Fibroblast of lung (primary cell): Measurements from ENCODE around the gene SUSD5. TPM values are rescaled to one million over a fixed set of nuclear protein-coding genes. Genes with fewer than 3 reads are reported as not detected.

Source experiments
- DNase-seq, 2 donors: peaks; one replicate each; pipeline versions ENCODE4 v3.0.0 to v3.0.0-alpha.2; 2010; ENCODE audit warnings: low read depth in 2 of 2
- H2AFZ ChIP-seq: 2 replicates; pipeline ENCODE4 v1.5.1; 2012; ENCODE audit warnings: low read length, control low read depth, inconsistent platforms
- H3K27ac ChIP-seq: 2 replicates; pipeline ENCODE4 v1.5.1; 2011; ENCODE audit warnings: low read length, control low read depth; ENCODE audit not compliant: insufficient read depth
- H3K27me3 ChIP-seq: 2 replicates; pipeline ENCODE4 v1.5.1; 2011; ENCODE audit warnings: mild to moderate bottlenecking, low read length; ENCODE audit not compliant: control insufficient read depth, insufficient read depth
- H3K36me3 ChIP-seq: 2 replicates; pipeline ENCODE4 v1.5.1; 2011; ENCODE audit warnings: low read length; ENCODE audit not compliant: control insufficient read depth, insufficient read depth
- H3K4me1 ChIP-seq: 2 replicates; pipeline ENCODE4 v1.5.1; 2011; ENCODE audit warnings: low read length; ENCODE audit not compliant: control insufficient read depth, insufficient read depth; ENCODE audit errors: extremely low read depth
- H3K4me2 ChIP-seq: 2 replicates; pipeline ENCODE4 v1.5.1; 2011; ENCODE audit warnings: low read length, control low read depth; ENCODE audit not compliant: insufficient read depth; ENCODE audit errors: extremely low read depth
- H3K4me3 ChIP-seq, 4 experiments: fragments of 200-600 bp in 1 of 4; sonication (generic) in 1 of 4; replicated peaks in 1 of 4; 2 replicates each; pipeline ENCODE4 v1.5.1; 2011 to 2016; ENCODE audit warnings: low read length in 4 of 4, low read depth in 3 of 4, mild to moderate bottlenecking in 3 of 4, control low read depth in 2 of 4, inconsistent platforms in 1 of 4, mixed read lengths in 1 of 4; ENCODE audit not compliant: insufficient read depth in 1 of 4; ENCODE audit errors: control extremely low read depth in 1 of 4
- H3K79me2 ChIP-seq: 2 replicates; pipeline ENCODE4 v1.5.1; 2012; ENCODE audit warnings: mild to moderate bottlenecking, low read length, inconsistent platforms; ENCODE audit not compliant: control insufficient read depth, insufficient read depth
- H3K9ac ChIP-seq: 2 replicates; pipeline ENCODE4 v1.5.1; 2011; ENCODE audit warnings: mild to moderate bottlenecking, low read length, control low read depth; ENCODE audit not compliant: insufficient read depth
- H3K9me3 ChIP-seq: 2 replicates; pipeline ENCODE4 v1.5.1; 2012; ENCODE audit warnings: low read depth, low read length; ENCODE audit not compliant: control insufficient read depth, insufficient read depth
- H4K20me1 ChIP-seq: 2 replicates; pipeline ENCODE4 v1.5.1; 2011; ENCODE audit warnings: low read length; ENCODE audit not compliant: control insufficient read depth, insufficient read depth; ENCODE audit errors: extremely low read depth
- EZH2 ChIP-seq: IDR thresholded peaks from 2 replicates; pipeline ENCODE4 v1.5.1; 2012; ENCODE audit warnings: low read length, control low read depth, mild to moderate bottlenecking; ENCODE audit errors: missing control alignments
- polyA plus RNA-seq, 2 donors: library from polyadenylated mRNA; depleted of rRNA in 1 of 2; stranded (reverse) in 1 of 2; unstranded in 1 of 2; fragments of >200 nt; gene quantifications; 2 replicates each; pipeline ENCODE4 v1.2.1, GENCODE V29; 2011 to 2012; ENCODE audit warnings: missing spikeins in 1 of 2
- total RNA-seq: library from RNA; depleted of rRNA; stranded (reverse); fragments of >200 nt; gene quantifications from 2 replicates; pipeline ENCODE4 v1.2.1, GENCODE V29; 2014
- TF ChIP-seq, protein P1 (sequence below), 2 donors: IDR thresholded peaks in 1 of 2; conservative IDR thresholded peaks in 1 of 2; 1 replicate in 1 of 2; 2 replicates in 1 of 2; pipeline ENCODE4 v1.5.1; 2011 to 2012; ENCODE audit warnings: low read length in 2 of 2, control low read depth in 1 of 2, inconsistent platforms in 1 of 2, low read depth in 1 of 2, mild to moderate bottlenecking in 1 of 2

SUSD5 gene
- total and polyA plus RNA-seq, 2 donors (not counting 1 experiment from before 2014, with no cell fraction given): 0.75 to 2.3 TPM

DNA sequence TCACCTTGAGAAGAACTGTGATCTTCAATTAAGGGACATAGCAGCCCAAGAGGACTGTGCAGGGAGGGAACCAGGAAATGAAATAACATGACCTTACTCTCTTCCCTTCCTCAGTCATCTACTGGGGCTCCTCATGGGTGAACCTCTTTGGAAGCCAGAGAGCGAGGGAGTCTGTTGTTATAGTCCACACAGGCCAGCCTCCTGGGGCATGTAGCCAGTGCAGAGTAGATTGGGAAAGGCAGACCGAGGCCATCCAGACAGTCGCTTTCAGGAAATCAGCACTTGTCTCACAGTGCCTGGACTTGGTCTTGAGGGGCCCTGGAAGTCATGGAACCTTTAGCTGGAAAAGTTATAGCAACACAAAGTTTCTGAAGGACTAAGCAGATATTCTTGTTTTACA, 98.7 kb downstream of the SUSD5 start:
- Histone ChIP-seq H3K9me3 (no peaks in the 10 kb centered on the region), H3K9ac (no peak overlapping the region), H3K4me2 (no peak overlapping the region), H3K4me3 (no peak overlapping the region), H3K27me3 (no peaks in the 10 kb centered on the region), H3K79me2 (peaks cover 15% of the 10 kb centered on the region), H2AFZ (no peak overlapping the region), H3K27ac (no peak overlapping the region), H3K4me1 (no peaks in the 10 kb centered on the region), H3K36me3 (peaks cover 6% of the 10 kb centered on the region), H4K20me1 (no peaks in the 10 kb centered on the region)
- TF ChIP-seq EZH2: no peak
- TF ChIP-seq, protein P1, sequence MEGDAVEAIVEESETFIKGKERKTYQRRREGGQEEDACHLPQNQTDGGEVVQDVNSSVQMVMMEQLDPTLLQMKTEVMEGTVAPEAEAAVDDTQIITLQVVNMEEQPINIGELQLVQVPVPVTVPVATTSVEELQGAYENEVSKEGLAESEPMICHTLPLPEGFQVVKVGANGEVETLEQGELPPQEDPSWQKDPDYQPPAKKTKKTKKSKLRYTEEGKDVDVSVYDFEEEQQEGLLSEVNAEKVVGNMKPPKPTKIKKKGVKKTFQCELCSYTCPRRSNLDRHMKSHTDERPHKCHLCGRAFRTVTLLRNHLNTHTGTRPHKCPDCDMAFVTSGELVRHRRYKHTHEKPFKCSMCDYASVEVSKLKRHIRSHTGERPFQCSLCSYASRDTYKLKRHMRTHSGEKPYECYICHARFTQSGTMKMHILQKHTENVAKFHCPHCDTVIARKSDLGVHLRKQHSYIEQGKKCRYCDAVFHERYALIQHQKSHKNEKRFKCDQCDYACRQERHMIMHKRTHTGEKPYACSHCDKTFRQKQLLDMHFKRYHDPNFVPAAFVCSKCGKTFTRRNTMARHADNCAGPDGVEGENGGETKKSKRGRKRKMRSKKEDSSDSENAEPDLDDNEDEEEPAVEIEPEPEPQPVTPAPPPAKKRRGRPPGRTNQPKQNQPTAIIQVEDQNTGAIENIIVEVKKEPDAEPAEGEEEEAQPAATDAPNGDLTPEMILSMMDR (conservative IDR thresholded peaks at IDR 0.05 in 1 of 2, IDR thresholded peaks at IDR 0.05 in 1 of 2; ENCODE audit: low read depth in 1 of 2, low read length in 2 of 2): no peak
- DNase-seq: no peak

- H3K4me3 ChIP-seq: no peak overlapping the region
- H3K9me3 ChIP-seq: no peaks in the 10 kb centered on the region
- peaks cover 2% of the 10 kb centered on the region for H3K36me3 ChIP-seq
- H3K79me2 ChIP-seq: peaks cover 15% of the 10 kb centered on the region
- H3K27me3 ChIP-seq: no peaks in the 10 kb centered on the region
- DNase-seq: no peak
- no peaks in the 10 kb centered on the region for H4K20me1 ChIP-seq
- no peak overlapping the region for H3K27ac ChIP-seq
- H2AFZ ChIP-seq: no peak overlapping the region
- H3K4me2 ChIP-seq: no peak overlapping the region
- no peak overlapping the region for H3K9ac ChIP-seq
- no peaks in the 10 kb centered on the region for H3K4me1 ChIP-seq
- no peak for TF ChIP-seq EZH2
- TF ChIP-seq, protein P1 (conservative IDR thresholded peaks at IDR 0.05 in 1 of 2, IDR thresholded peaks at IDR 0.05 in 1 of 2; ENCODE audit: low read depth in 1 of 2, low read length in 2 of 2): no peak
These were observed 101.1 kb downstream of the SUSD5 start for GRCh38 chr3:33117461-33117860.

DNA sequence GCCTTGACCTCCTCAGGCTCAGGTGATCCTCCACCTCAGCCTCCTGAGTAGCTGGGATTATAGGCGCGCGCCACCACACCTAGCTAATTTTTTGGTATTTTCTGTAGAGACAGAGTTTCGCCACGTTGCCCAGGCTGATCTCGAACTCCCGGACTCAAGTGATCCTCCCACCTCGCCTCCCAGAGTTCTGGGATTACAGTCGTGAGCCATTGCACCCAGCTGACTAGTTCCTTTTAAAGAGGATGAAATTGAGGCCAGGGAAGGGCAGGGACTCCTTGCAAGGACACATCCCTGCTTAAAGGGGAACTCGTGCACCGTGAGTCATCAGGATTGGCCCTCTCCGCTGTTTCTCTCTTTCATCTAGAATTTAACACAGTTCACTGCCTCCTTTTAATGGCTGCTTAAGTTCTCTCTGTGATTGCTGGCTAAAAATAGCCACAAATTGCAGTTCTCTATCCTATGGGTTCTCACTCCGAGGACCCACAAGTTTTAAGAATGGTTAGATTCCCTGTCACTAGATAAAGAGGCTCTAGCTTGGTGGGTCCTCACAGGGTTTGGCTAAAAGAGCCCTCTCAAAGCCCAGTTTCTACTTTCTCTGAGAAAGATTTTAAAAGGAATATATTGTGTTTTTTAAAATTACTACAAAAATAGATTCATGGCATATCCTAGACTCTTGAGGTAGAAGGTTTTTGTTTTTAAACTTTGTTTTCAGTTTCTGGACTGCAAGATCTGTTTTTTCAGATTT, 103.4 kb downstream of the SUSD5 start:
- Histone ChIP-seq H3K36me3 (no peaks in the 10 kb centered on the region), H3K9me3 (no peaks in the 10 kb centered on the region), H3K27ac (peak overlapping the region; percentile 62), H3K27me3 (no peaks in the 10 kb centered on the region), H3K9ac (peak overlapping the region; percentile 27), H3K4me2 (peak overlapping the region; percentile 69), H3K79me2 (peaks cover 15% of the 10 kb centered on the region), H3K4me1 (no peaks in the 10 kb centered on the region), H4K20me1 (no peaks in the 10 kb centered on the region), H3K4me3 (peak overlapping the region; percentile 49 to 84 (median 74)), H2AFZ (peak overlapping the region; percentile 17)
- TF ChIP-seq, protein P1 (conservative IDR thresholded peaks at IDR 0.05 in 1 of 2, IDR thresholded peaks at IDR 0.05 in 1 of 2; ENCODE audit: low read depth in 1 of 2, low read length in 2 of 2): no peak
- no peak for TF ChIP-seq EZH2
- peak; percentile 93 to 94 for DNase-seq
